Measurements from ENCODE around the gene STX3.
"Not testable (repeated sequence)": the region's sequence is repeated elsewhere in the genome, so short reads cannot be mapped to it uniquely, and the experiment has no call there.

The STX3 gene

GRCh38 chr11:59785818-59786217 is 30.6 kb downstream of the STX3 start:
- no peak for DNase-seq (ENCODE audit: insufficient read length, low spot score)
- no peak for FAIRE-seq

- FAIRE-seq (no peak), DNase-seq (ENCODE audit: insufficient read length, low spot score) (no peak)
These were observed 32.0 kb downstream of the STX3 start for GRCh38 chr11:59787255-59787588.

GRCh38 chr11:59787816-59788215 is 32.6 kb downstream of the STX3 start:
- FAIRE-seq, result peak; percentile 42
- DNase-seq (ENCODE audit: insufficient read length, low spot score), result peak; percentile 51

GRCh38 chr11:59791639-59792038 is 36.5 kb downstream of the STX3 start:
- FAIRE-seq, result no peak
- no peak for DNase-seq (ENCODE audit: insufficient read length, low spot score)

- no peak for FAIRE-seq
- DNase-seq (ENCODE audit: insufficient read length, low spot score), result no peak
These were observed 37.3 kb downstream of the STX3 start for GRCh38 chr11:59792507-59792906.

GRCh38 chr11:59794417-59794816 is 39.2 kb downstream of the STX3 start:
- DNase-seq (ENCODE audit: insufficient read length, low spot score) (no peak), FAIRE-seq (no peak)

GRCh38 chr11:59800390-59801025 is 45.3 kb downstream of the STX3 start:
- no peak for FAIRE-seq
- DNase-seq (ENCODE audit: insufficient read length, low spot score), result no peak

- no peak for DNase-seq (ENCODE audit: insufficient read length, low spot score)
- FAIRE-seq, result no peak
These were observed 46.1 kb downstream of the STX3 start for GRCh38 chr11:59801160-59801706.

- FAIRE-seq, result no peak
- no peak for DNase-seq (ENCODE audit: insufficient read length, low spot score)
These were observed 46.9 kb downstream of the STX3 start for GRCh38 chr11:59801981-59802638.

- FAIRE-seq (peak; percentile 68), DNase-seq (ENCODE audit: insufficient read length, low spot score) (peak; percentile 37)
These were observed 47.5 kb downstream of the STX3 start for GRCh38 chr11:59802639-59803176.

- FAIRE-seq (no peak), DNase-seq (ENCODE audit: insufficient read length, low spot score) (no peak)
These were observed 48.9 kb downstream of the STX3 start for GRCh38 chr11:59804061-59804460.

GRCh38 chr11:59807047-59807610 is 52.0 kb downstream of the STX3 start:
- FAIRE-seq (no peak), DNase-seq (ENCODE audit: insufficient read length, low spot score) (no peak)

GRCh38 chr11:59810189-59810910 is 55.2 kb downstream of the STX3 start, which contains the start of gene MRPL16:
MRPL16 (minus strand) TSS chr11:59810778; CDS start chr11:59810658, 120 bp downstream.
- DNase-seq (ENCODE audit: insufficient read length, low spot score) (peak; percentile 75), FAIRE-seq (peak; percentile 9)

- FAIRE-seq (no peak), DNase-seq (ENCODE audit: insufficient read length, low spot score) (no peak)
These were observed 55.7 kb downstream of the STX3 start for GRCh38 chr11:59810911-59811259.

GRCh38 chr11:59812220-59812619 is 57.0 kb downstream of the STX3 start:
- no peak for FAIRE-seq
- DNase-seq (ENCODE audit: insufficient read length, low spot score), result no peak

GRCh38 chr11:59813364-59813763 is 58.2 kb downstream of the STX3 start:
- FAIRE-seq (no peak), DNase-seq (ENCODE audit: insufficient read length, low spot score) (no peak)

- FAIRE-seq (no peak), DNase-seq (ENCODE audit: insufficient read length, low spot score) (no peak)
These were observed 58.8 kb downstream of the STX3 start for GRCh38 chr11:59814021-59814420.

- no peak for DNase-seq (ENCODE audit: insufficient read length, low spot score)
- no peak for FAIRE-seq
These were observed 60.6 kb downstream of the STX3 start for GRCh38 chr11:59815754-59816153.

- not testable (repeated sequence) for FAIRE-seq; DNase-seq (ENCODE audit: insufficient read length, low spot score)
These were observed 61.3 kb downstream of the STX3 start for GRCh38 chr11:59816434-59816833.

GRCh38 chr11:59818572-59818971 is 63.4 kb downstream of the STX3 start:
- FAIRE-seq, result no peak
- DNase-seq (ENCODE audit: insufficient read length, low spot score), result no peak

GRCh38 chr11:59822989-59823566 is 67.9 kb downstream of the STX3 start:
- FAIRE-seq, result no peak
- DNase-seq (ENCODE audit: insufficient read length, low spot score), result peak; percentile 40

All from HTR-8/SVneo (cell line).